Measurements from ENCODE around the gene RSPH10B. TPM values are rescaled to one million over a fixed set of nuclear protein-coding genes. Genes with fewer than 3 reads are reported as not detected.
"Not testable (repeated sequence)": the region's sequence is repeated elsewhere in the genome, so short reads cannot be mapped to it uniquely, and the experiment has no call there.

Gene RSPH10B
- total RNA-seq (1 to 10 TPM in 5 of 7 donors, under 1 TPM in 2; 0.60 to 7.1 (median 1.5) TPM), polyA plus RNA-seq (under 1 TPM; 0.30 to 0.83 (median 0.54) TPM)
- long read RNA-seq, donor 1, partial matches to known transcripts, result 6 of 30 reads
- long read RNA-seq, donor 1, other reads (novel, unspliced or antisense), result 24 of 30 reads
- long read RNA-seq, donor 2, partial matches to known transcripts, result 40 of 60 reads
- long read RNA-seq, donor 2, other reads (novel, unspliced or antisense), result 20 of 60 reads

GRCh38 chr7:5970347-5970911, at the start of gene RSPH10B:
Gene RSPH10B (minus strand): TSS chr7:5970689. CDS start chr7:5967116, 3,573 bp downstream.
- DNase-seq; H3K9me3 ChIP-seq; H3K27me3 ChIP-seq (replicated peaks in 1 of 7); intact Hi-C loops (cut with DNase I; ENCODE audit: low total_unique reads); H3K4me3 ChIP-seq; H3K27ac ChIP-seq; H3K36me3 ChIP-seq; H3K4me1 ChIP-seq: not testable (repeated sequence)
- 25 to 35% methylated on average over 16 to 26 of the region's 43 CpGs; no CpG with 5 or more reads in 3 of the 5 donors for WGBS, 5 donors

- intact Hi-C loops (cut with DNase I; ENCODE audit: low total_unique reads), result no loop called here
- WGBS, 5 donors, result 92 to 98% (median 95%) methylated on average over 8 of the region's 8 CpGs
- Histone ChIP-seq H3K4me3 (no peak overlapping the region), H3K4me1 (peaks cover 0 to 11% (median 0%) of the 10 kb centered on the region in 6 donors), H3K36me3 (peaks cover 2 to 87% (median 59%) of the 10 kb centered on the region in 6 donors), H3K27ac (peak overlapping the region in 1 of 8 donors; percentile 21), H3K27me3 (replicated peaks in 1 of 7) (no peaks in the 10 kb centered on the region), H3K9me3 (no peaks in the 10 kb centered on the region)
- TF ChIP-seq, protein P1, sequence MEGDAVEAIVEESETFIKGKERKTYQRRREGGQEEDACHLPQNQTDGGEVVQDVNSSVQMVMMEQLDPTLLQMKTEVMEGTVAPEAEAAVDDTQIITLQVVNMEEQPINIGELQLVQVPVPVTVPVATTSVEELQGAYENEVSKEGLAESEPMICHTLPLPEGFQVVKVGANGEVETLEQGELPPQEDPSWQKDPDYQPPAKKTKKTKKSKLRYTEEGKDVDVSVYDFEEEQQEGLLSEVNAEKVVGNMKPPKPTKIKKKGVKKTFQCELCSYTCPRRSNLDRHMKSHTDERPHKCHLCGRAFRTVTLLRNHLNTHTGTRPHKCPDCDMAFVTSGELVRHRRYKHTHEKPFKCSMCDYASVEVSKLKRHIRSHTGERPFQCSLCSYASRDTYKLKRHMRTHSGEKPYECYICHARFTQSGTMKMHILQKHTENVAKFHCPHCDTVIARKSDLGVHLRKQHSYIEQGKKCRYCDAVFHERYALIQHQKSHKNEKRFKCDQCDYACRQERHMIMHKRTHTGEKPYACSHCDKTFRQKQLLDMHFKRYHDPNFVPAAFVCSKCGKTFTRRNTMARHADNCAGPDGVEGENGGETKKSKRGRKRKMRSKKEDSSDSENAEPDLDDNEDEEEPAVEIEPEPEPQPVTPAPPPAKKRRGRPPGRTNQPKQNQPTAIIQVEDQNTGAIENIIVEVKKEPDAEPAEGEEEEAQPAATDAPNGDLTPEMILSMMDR (IDR thresholded peaks at IDR 0.05 in 8 of 11, conservative IDR thresholded peaks at IDR 0.05 in 3 of 11), result no peak
- no peak for TF ChIP-seq POLR2AphosphoS5 (IDR thresholded peaks at IDR 0.05)
- no peak for TF ChIP-seq POLR2A (IDR thresholded peaks at IDR 0.05)
- DNase-seq, result no peak
Measured at GRCh38 chr7:6016653-6016966, 46.1 kb upstream of the RSPH10B start.

DNA sequence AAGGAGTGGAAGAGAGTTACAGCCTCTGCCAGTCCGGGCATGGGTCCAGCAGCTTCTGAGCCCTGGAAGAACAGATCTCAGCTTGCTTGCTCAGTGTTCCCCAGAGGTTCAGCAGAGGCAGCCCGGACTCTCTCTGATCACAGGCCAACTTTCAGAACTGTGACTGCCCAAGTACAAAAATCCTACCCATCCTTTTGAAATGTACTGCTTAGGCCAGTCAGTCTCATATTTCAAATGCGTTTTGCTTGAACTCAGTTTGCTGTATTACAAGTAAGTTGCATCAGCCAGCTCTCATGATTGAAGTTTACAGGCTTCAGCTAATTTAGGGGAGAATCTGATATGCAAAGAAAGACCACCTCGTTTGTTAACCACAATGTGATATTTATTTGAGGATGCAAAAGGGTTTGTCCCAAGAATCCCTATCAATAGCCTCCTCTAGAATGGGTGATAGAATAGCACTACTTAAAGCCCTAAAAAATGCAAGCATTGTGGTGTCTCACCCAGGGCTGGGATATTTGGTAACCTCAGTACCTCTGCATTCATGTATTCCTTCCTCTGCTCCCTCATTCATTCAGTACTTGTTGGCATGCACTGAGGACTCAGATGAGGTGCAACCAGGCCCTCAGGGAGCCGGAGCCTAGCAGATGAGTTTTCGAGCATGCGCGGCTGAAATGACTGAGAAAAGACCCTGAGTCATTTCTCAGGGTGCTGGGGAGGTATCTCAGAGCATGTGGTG, 45.6 kb upstream of the RSPH10B start:
- H3K36me3 ChIP-seq, result peaks cover 2 to 87% (median 54%) of the 10 kb centered on the region in 6 donors
- 78 to 93% (median 89%) methylated on average over 8 of the region's 8 CpGs for WGBS, 5 donors

GRCh38 chr7:6012355-6013104, 42.0 kb upstream of the RSPH10B start:
- H3K4me3 ChIP-seq, result no peak overlapping the region
- peaks cover 0 to 56% (median 23%) of the 10 kb centered on the region in 6 donors for H3K36me3 ChIP-seq
- intact Hi-C loops (cut with DNase I; ENCODE audit: low total_unique reads), result no loop called here
- TF ChIP-seq, protein P1 (IDR thresholded peaks at IDR 0.05 in 8 of 11, conservative IDR thresholded peaks at IDR 0.05 in 3 of 11), result no peak
- no peak for TF ChIP-seq POLR2A (IDR thresholded peaks at IDR 0.05)
- TF ChIP-seq POLR2AphosphoS5 (IDR thresholded peaks at IDR 0.05), result no peak
- WGBS, 5 donors, result 78 to 87% (median 79%) methylated on average over 14 of the region's 14 CpGs
- no peak for DNase-seq
- no peak overlapping the region for H3K27ac ChIP-seq
- no peaks in the 10 kb centered on the region for H3K9me3 ChIP-seq
- peaks cover 13 to 43% (median 25%) of the 10 kb centered on the region in 6 donors for H3K4me1 ChIP-seq
- no peaks in the 10 kb centered on the region for H3K27me3 ChIP-seq (replicated peaks in 1 of 7)

More for the DNA sequence above, 45.6 kb upstream of the RSPH10B start:
- H3K9me3 ChIP-seq, result no peaks in the 10 kb centered on the region
- H3K4me3 ChIP-seq, result no peak overlapping the region
- no peak for DNase-seq
- intact Hi-C loops (cut with DNase I; ENCODE audit: low total_unique reads), result no loop called here
- no peaks in the 10 kb centered on the region for H3K27me3 ChIP-seq (replicated peaks in 1 of 7)
- peaks cover 0 to 17% (median 3%) of the 10 kb centered on the region in 6 donors for H3K4me1 ChIP-seq
- peak overlapping the region in 1 of 8 donors; percentile 21 for H3K27ac ChIP-seq
- no peak for TF ChIP-seq POLR2AphosphoS5 (IDR thresholded peaks at IDR 0.05)
- TF ChIP-seq POLR2A (IDR thresholded peaks at IDR 0.05), result no peak
